ENCODE results near the gene LRRC25.

LRRC25 gene

GRCh38 chr19:18439025-18439909 lies 41.8 kb upstream of the LRRC25 start:
- TF ChIP-seq CTCF (IDR thresholded peaks at IDR 0.05; ENCODE audit: borderline replicate concordance, control extremely low read depth, extremely low read depth, insufficient read depth, missing control alignments): no peak
- in situ Hi-C loops (cut with MboI; ENCODE audit: low sequenced_read_pairs, unreplicated experiment): no loop called here
- DNase-seq (ENCODE audit: low spot score): no peak

- no peak for DNase-seq (ENCODE audit: low spot score)
- in situ Hi-C loops (cut with MboI; ENCODE audit: low sequenced_read_pairs, unreplicated experiment): no loop called here
- no peak for TF ChIP-seq CTCF (IDR thresholded peaks at IDR 0.05; ENCODE audit: borderline replicate concordance, control extremely low read depth, extremely low read depth, insufficient read depth, missing control alignments)
Measured at GRCh38 chr19:18438331-18439024, 41.1 kb upstream of the LRRC25 start.

- DNase-seq (ENCODE audit: low spot score): peak; percentile 82
- no peak for TF ChIP-seq CTCF (IDR thresholded peaks at IDR 0.05; ENCODE audit: borderline replicate concordance, control extremely low read depth, extremely low read depth, insufficient read depth, missing control alignments)
- in situ Hi-C loops (cut with MboI; ENCODE audit: low sequenced_read_pairs, unreplicated experiment): no loop called here
Measured at GRCh38 chr19:18437491-18438330, 40.3 kb upstream of the LRRC25 start, which contains the start of gene ISYNA1. ISYNA1 (minus strand) TSS chr19:18438133; CDS start chr19:18437979, 154 bp downstream.

- TF ChIP-seq CTCF (IDR thresholded peaks at IDR 0.05; ENCODE audit: borderline replicate concordance, control extremely low read depth, extremely low read depth, insufficient read depth, missing control alignments): no peak
- peak; percentile 96 for DNase-seq (ENCODE audit: low spot score)
- in situ Hi-C loops (cut with MboI; ENCODE audit: low sequenced_read_pairs, unreplicated experiment): no loop called here
Measured at GRCh38 chr19:18436671-18437490, 39.5 kb upstream of the LRRC25 start.

GRCh38 chr19:18435842-18436670 lies 38.6 kb upstream of the LRRC25 start:
- DNase-seq (ENCODE audit: low spot score): no peak
- in situ Hi-C loops (cut with MboI; ENCODE audit: low sequenced_read_pairs, unreplicated experiment): no loop called here
- TF ChIP-seq CTCF (IDR thresholded peaks at IDR 0.05; ENCODE audit: borderline replicate concordance, control extremely low read depth, extremely low read depth, insufficient read depth, missing control alignments): no peak
